ENCODE results near the gene FNDC10.

FNDC10 gene

GRCh38 chr1:1631782-1632420 is 32.0 kb upstream of the FNDC10 start, which contains the start of gene MMP23B:
Gene MMP23B, plus strand, starts transcription at chr1:1632173. Its CDS starts 46 bp downstream, at chr1:1632219.
- H3K4me3 ChIP-seq (ENCODE audit: low read depth, low read length), result no peak within 1 kb of the TSS
- no peak for DNase-seq (ENCODE audit: low read depth)
- TF ChIP-seq, protein P1, sequence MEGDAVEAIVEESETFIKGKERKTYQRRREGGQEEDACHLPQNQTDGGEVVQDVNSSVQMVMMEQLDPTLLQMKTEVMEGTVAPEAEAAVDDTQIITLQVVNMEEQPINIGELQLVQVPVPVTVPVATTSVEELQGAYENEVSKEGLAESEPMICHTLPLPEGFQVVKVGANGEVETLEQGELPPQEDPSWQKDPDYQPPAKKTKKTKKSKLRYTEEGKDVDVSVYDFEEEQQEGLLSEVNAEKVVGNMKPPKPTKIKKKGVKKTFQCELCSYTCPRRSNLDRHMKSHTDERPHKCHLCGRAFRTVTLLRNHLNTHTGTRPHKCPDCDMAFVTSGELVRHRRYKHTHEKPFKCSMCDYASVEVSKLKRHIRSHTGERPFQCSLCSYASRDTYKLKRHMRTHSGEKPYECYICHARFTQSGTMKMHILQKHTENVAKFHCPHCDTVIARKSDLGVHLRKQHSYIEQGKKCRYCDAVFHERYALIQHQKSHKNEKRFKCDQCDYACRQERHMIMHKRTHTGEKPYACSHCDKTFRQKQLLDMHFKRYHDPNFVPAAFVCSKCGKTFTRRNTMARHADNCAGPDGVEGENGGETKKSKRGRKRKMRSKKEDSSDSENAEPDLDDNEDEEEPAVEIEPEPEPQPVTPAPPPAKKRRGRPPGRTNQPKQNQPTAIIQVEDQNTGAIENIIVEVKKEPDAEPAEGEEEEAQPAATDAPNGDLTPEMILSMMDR (IDR thresholded peaks at IDR 0.05; ENCODE audit: low read depth, low read length, missing control alignments), result no peak

- DNase-seq (ENCODE audit: low read depth), result no peak
- no peak overlapping the region; the same call in 1 of the 2 replicates for H3K4me3 ChIP-seq (ENCODE audit: low read depth, low read length)
- TF ChIP-seq, protein P1 (IDR thresholded peaks at IDR 0.05; ENCODE audit: low read depth, low read length, missing control alignments), result no peak
Measured at GRCh38 chr1:1630965-1631781, 31.2 kb upstream of the FNDC10 start.

DNA sequence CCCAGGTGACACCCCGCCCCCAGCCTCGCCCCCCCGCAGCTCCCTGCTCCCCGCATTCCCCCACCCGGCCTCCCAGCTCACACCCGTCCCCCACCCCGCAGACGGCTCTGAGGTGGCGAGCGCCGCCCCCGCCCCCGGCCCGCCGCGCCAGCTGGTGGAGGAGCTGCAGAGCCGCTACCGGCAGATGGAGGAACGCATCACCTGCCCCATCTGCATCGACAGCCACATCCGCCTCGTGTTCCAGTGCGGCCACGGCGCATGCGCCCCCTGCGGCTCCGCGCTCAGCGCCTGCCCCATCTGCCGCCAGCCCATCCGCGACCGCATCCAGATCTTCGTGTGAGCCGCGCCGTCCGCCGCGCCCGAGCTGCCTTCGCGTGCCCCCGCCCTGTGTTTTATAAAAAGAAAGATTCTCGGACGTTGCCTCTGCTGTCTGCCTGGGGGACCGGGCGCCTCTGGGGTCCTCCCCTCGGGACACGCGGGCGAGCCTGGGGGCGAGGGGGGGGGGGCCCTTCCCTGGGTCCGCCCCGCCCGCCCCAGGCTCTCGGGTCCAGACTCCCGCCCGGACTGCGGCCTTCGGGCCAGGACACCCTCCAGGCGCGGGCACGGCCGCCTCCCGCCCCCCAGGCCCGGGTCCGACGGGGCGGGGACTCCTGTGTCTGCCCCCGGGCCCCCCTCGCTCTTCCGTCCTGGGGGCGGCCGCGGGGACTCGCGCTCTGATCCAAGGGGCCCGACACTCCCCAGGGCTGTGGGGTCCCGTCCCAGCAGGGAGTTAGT is 30.4 kb upstream of the FNDC10 start:
- H3K4me3 ChIP-seq (ENCODE audit: low read depth, low read length), result peak overlapping the region; percentile 29
- DNase-seq (ENCODE audit: low read depth), result peak; percentile 76
- TF ChIP-seq, protein P1 (IDR thresholded peaks at IDR 0.05; ENCODE audit: low read depth, low read length, missing control alignments), result peak; percentile 7

GRCh38 chr1:1629430-1630190 is 29.7 kb upstream of the FNDC10 start:
- DNase-seq (ENCODE audit: low read depth), result no peak
- TF ChIP-seq, protein P1 (IDR thresholded peaks at IDR 0.05; ENCODE audit: low read depth, low read length, missing control alignments), result no peak
- H3K4me3 ChIP-seq (ENCODE audit: low read depth, low read length), result peak overlapping the region; percentile 55

GRCh38 chr1:1628754-1629429 is 29.0 kb upstream of the FNDC10 start:
- no peak for DNase-seq (ENCODE audit: low read depth)
- TF ChIP-seq, protein P1 (IDR thresholded peaks at IDR 0.05; ENCODE audit: low read depth, low read length, missing control alignments), result no peak
- H3K4me3 ChIP-seq (ENCODE audit: low read depth, low read length), result peak overlapping the region; percentile 55

Data from GM12864 (cell line).